Suprapubic skin (tissue), 4 donors: ENCODE data around the gene FBXL19. TPM values are rescaled to one million over a fixed set of nuclear protein-coding genes. Genes with fewer than 3 reads are reported as not detected.

Experiments used
- DNase-seq, 2 donors: peaks; one replicate each; pipeline ENCODE4 v3.0.0-alpha.2; 2019; ENCODE audit warnings: low spot score in 2 of 2
- H3K27ac ChIP-seq: fragments of 200-600 bp; sonication (generic); one replicate; pipeline ENCODE4 v1.5.1; 2019
- H3K27me3 ChIP-seq: fragments of 200-600 bp; sonication (generic); one replicate; pipeline ENCODE4 v1.5.1; 2019
- H3K36me3 ChIP-seq: fragments of 200-600 bp; sonication (generic); one replicate; pipeline ENCODE4 v1.5.1; 2019
- H3K4me1 ChIP-seq: fragments of 200-600 bp; sonication (generic); one replicate; pipeline ENCODE4 v1.5.1; 2019
- H3K4me3 ChIP-seq: fragments of 200-600 bp; sonication (generic); one replicate; pipeline ENCODE4 v1.5.1; 2019; ENCODE audit warnings: mild to moderate bottlenecking
- H3K9me3 ChIP-seq: fragments of 200-600 bp; sonication (generic); one replicate; pipeline ENCODE4 v1.5.1; 2019
- CTCF ChIP-seq, 2 donors: fragments of 200-600 bp in 1 of 2; fragments of 450-650 bp in 1 of 2; sonication (generic) in 1 of 2; IDR thresholded peaks; one replicate each; pipeline ENCODE4 v1.5.1; 2016 to 2019; ENCODE audit warnings: antibody characterized with exemption in 2 of 2, mild to moderate bottlenecking in 1 of 2, moderate library complexity in 1 of 2
- EP300 ChIP-seq: sonication (generic); formaldehyde crosslinking; IDR thresholded peaks from one replicate; pipeline ENCODE4 v1.6.1; 2017; ENCODE audit warnings: antibody characterized with exemption
- POLR2A ChIP-seq, 2 donors: fragments of 450-650 bp; IDR thresholded peaks; one replicate each; pipeline ENCODE4 v1.6.1; 2017; ENCODE audit warnings: antibody characterized with exemption in 2 of 2, mild to moderate bottlenecking in 2 of 2, moderate library complexity in 2 of 2
- POLR2AphosphoS5 ChIP-seq, 3 donors: sonication (generic); formaldehyde crosslinking; IDR thresholded peaks; one replicate each; pipeline ENCODE4 v1.6.1; 2017; ENCODE audit warnings: antibody characterized with exemption in 3 of 3
- WGBS: methylation state at CpG from one replicate; pipeline ENCODE4 v1.1.5; 2018; 5-methylcytosine and 5-hydroxymethylcytosine counted together
- total RNA-seq, 4 donors: library from RNA; depleted of rRNA; stranded (reverse); fragments of >200 nt; gene quantifications; one replicate each; pipeline ENCODE4 v1.1.0, GENCODE V29; 2016

The FBXL19 gene
- total RNA-seq, 4 donors from 2014 or later, result 21.7 to 28.7 (median 24.5) TPM

- peak; percentile 95 for DNase-seq
- H3K27ac ChIP-seq, result peak within 1 kb of the TSS; percentile 70
Measured at GRCh38 chr16:30984669-30985400, 61.5 kb downstream of the FBXL19 start, which contains the start of gene HSD3B7. TSS of gene HSD3B7 (plus strand) at chr16:30985207. CDS start at chr16:30985659, 452 bp downstream.

GRCh38 chr16:30985401-30986128 lies 62.2 kb downstream of the FBXL19 start:
- H3K36me3 ChIP-seq, result peaks cover 40% of the 10 kb centered on the region
- DNase-seq, result peak in 1 of 2 donors; percentile 78
- peak overlapping the region; percentile 55 for H3K4me3 ChIP-seq
- no peak for TF ChIP-seq EP300
- no peak for TF ChIP-seq POLR2AphosphoS5 (IDR thresholded peaks at IDR 0.05)
- no peak for TF ChIP-seq CTCF (IDR thresholded peaks at IDR 0.05)
- no peak for TF ChIP-seq POLR2A (IDR thresholded peaks at IDR 0.05)
- 41% methylated on average over 11 of the region's 20 CpGs for WGBS
- peaks cover 32% of the 10 kb centered on the region for H3K4me1 ChIP-seq
- no peaks in the 10 kb centered on the region for H3K9me3 ChIP-seq
- no peaks in the 10 kb centered on the region for H3K27me3 ChIP-seq
- H3K27ac ChIP-seq, result peak overlapping the region; percentile 70

More at GRCh38 chr16:30984669-30985400, 61.5 kb downstream of the FBXL19 start, which contains the start of gene HSD3B7:
- Histone ChIP-seq H3K4me3 (peak within 1 kb of the TSS; percentile 55), H3K9me3 (no peaks in the 10 kb centered on the region), H3K27me3 (no peaks in the 10 kb centered on the region), H3K4me1 (peaks cover 32% of the 10 kb centered on the region), H3K36me3 (peaks cover 47% of the 10 kb centered on the region)
- TF ChIP-seq POLR2AphosphoS5 (IDR thresholded peaks at IDR 0.05) (peak in 1 of 3 donors; percentile 66), EP300 (no peak), CTCF (IDR thresholded peaks at IDR 0.05) (peak; percentile 89 to 91)
- 22% methylated on average over 17 of the region's 24 CpGs for WGBS

- no peaks in the 10 kb centered on the region for H3K9me3 ChIP-seq
- peaks cover 32% of the 10 kb centered on the region for H3K4me1 ChIP-seq
- peak overlapping the region; percentile 55 for H3K4me3 ChIP-seq
- TF ChIP-seq POLR2AphosphoS5 (IDR thresholded peaks at IDR 0.05) (no peak), POLR2A (IDR thresholded peaks at IDR 0.05) (no peak)
- 92% methylated on average over 27 of the region's 29 CpGs for WGBS
- peak in 1 of 2 donors; percentile 59 for DNase-seq
- no peaks in the 10 kb centered on the region for H3K27me3 ChIP-seq
- peaks cover 32% of the 10 kb centered on the region for H3K36me3 ChIP-seq
- H3K27ac ChIP-seq, result peak overlapping the region; percentile 70
Measured at GRCh38 chr16:30986129-30986991, 63.0 kb downstream of the FBXL19 start.

- peak in 1 of 2 donors; percentile 61 for DNase-seq
- WGBS, result 97% methylated on average over 24 of the region's 30 CpGs
- H3K36me3 ChIP-seq, result peaks cover 28% of the 10 kb centered on the region
- no peaks in the 10 kb centered on the region for H3K27me3 ChIP-seq
- H3K4me3 ChIP-seq, result no peak overlapping the region
- H3K4me1 ChIP-seq, result peaks cover 28% of the 10 kb centered on the region
- no peaks in the 10 kb centered on the region for H3K9me3 ChIP-seq
- TF ChIP-seq POLR2AphosphoS5 (IDR thresholded peaks at IDR 0.05) (no peak), CTCF (IDR thresholded peaks at IDR 0.05) (no peak), POLR2A (IDR thresholded peaks at IDR 0.05) (no peak), EP300 (no peak)
- no peak overlapping the region for H3K27ac ChIP-seq
Measured at GRCh38 chr16:30987581-30988190, 64.3 kb downstream of the FBXL19 start.

- Histone ChIP-seq H3K27me3 (no peaks in the 10 kb centered on the region), H3K4me1 (peaks cover 20% of the 10 kb centered on the region), H3K27ac (no peak overlapping the region), H3K36me3 (peaks cover 11% of the 10 kb centered on the region), H3K4me3 (no peak overlapping the region), H3K9me3 (no peaks in the 10 kb centered on the region)
- 87% methylated on average over 22 of the region's 23 CpGs for WGBS
- peak in 1 of 2 donors; percentile 42 for DNase-seq
- TF ChIP-seq POLR2A (IDR thresholded peaks at IDR 0.05), result no peak
- no peak for TF ChIP-seq EP300
- no peak for TF ChIP-seq POLR2AphosphoS5 (IDR thresholded peaks at IDR 0.05)
- TF ChIP-seq CTCF (IDR thresholded peaks at IDR 0.05), result no peak
Measured at GRCh38 chr16:30989469-30990047, 66.2 kb downstream of the FBXL19 start.
